Esophagus squamous epithelium (tissue), 5 donors: ENCODE results near the gene TOR4A. TPM values are rescaled to one million over a fixed set of nuclear protein-coding genes. Genes with fewer than 3 reads are reported as not detected.

Experiments used
- DNase-seq: peaks from one replicate; lab custom pipeline; 2025; lab: John Stamatoyannopoulos, UW
- H3K27ac ChIP-seq, 4 donors: fragments of 200-600 bp; sonication (generic); one replicate each; pipeline ENCODE4 v1.5.1; 2016 to 2019; ENCODE audit warnings: mild to moderate bottlenecking in 1 of 4
- H3K27me3 ChIP-seq, 4 donors: fragments of 200-600 bp; sonication (generic); 1 replicate in 3 of 4; 2 replicates in 1 of 4; pipeline versions ENCODE4 v1.5.1 to v1.6.0; 2017 to 2021; ENCODE audit warnings: antibody characterized with exemption in 1 of 4
- H3K36me3 ChIP-seq, 3 donors: fragments of 200-600 bp; sonication (generic); one replicate each; pipeline ENCODE4 v1.5.1; 2016 to 2019
- H3K4me1 ChIP-seq, 3 donors: fragments of 200-600 bp; sonication (generic); one replicate each; pipeline ENCODE4 v1.5.1; 2017 to 2019
- H3K4me3 ChIP-seq, 4 donors: fragments of 200-600 bp; sonication (generic); 1 replicate in 3 of 4; 2 replicates in 1 of 4; pipeline ENCODE4 v1.5.1; 2016 to 2019; ENCODE audit warnings: mild to moderate bottlenecking in 2 of 4, moderate library complexity in 1 of 4
- H3K9me3 ChIP-seq, 3 donors: fragments of 200-600 bp; sonication (generic); one replicate each; pipeline ENCODE4 v1.5.1; 2016 to 2019
- POLR2A ChIP-seq, 4 donors: fragments of 450-650 bp; IDR thresholded peaks; one replicate each; pipeline ENCODE4 v1.6.1; 2017; ENCODE audit warnings: antibody characterized with exemption in 4 of 4, mild to moderate bottlenecking in 4 of 4, moderate library complexity in 3 of 4
- WGBS, 2 donors: methylation state at CpG; one replicate each; pipeline ENCODE4 v1.1.5; 2018; 5-methylcytosine and 5-hydroxymethylcytosine counted together
- intact Hi-C: fragments of 100-400 bp; cut with DNase I; formaldehyde crosslinking; loops from one replicate; pipeline ENCODE4 v1.15.0; 2022
- total RNA-seq, 4 donors: library from RNA; depleted of rRNA; stranded (reverse); fragments of >200 nt; gene quantifications; one replicate each; pipeline ENCODE4 v1.1.0, GENCODE V29; 2016
- TF ChIP-seq, protein P1 (sequence below), 6 experiments: fragments of 450-650 bp in 4 of 6; fragments of 200-600 bp in 2 of 6; sonication (generic) in 2 of 6; IDR thresholded peaks; one replicate each; pipeline ENCODE4 v1.5.1; 2016 to 2019; ENCODE audit warnings: antibody characterized with exemption in 6 of 6, mild to moderate bottlenecking in 4 of 6, moderate library complexity in 4 of 6
- donor health status: DM: yes; HTN: yes; CAD: no.

TOR4A gene
- total RNA-seq, 4 donors from 2014 or later, result 8.8 to 17.5 (median 13.5) TPM

DNA sequence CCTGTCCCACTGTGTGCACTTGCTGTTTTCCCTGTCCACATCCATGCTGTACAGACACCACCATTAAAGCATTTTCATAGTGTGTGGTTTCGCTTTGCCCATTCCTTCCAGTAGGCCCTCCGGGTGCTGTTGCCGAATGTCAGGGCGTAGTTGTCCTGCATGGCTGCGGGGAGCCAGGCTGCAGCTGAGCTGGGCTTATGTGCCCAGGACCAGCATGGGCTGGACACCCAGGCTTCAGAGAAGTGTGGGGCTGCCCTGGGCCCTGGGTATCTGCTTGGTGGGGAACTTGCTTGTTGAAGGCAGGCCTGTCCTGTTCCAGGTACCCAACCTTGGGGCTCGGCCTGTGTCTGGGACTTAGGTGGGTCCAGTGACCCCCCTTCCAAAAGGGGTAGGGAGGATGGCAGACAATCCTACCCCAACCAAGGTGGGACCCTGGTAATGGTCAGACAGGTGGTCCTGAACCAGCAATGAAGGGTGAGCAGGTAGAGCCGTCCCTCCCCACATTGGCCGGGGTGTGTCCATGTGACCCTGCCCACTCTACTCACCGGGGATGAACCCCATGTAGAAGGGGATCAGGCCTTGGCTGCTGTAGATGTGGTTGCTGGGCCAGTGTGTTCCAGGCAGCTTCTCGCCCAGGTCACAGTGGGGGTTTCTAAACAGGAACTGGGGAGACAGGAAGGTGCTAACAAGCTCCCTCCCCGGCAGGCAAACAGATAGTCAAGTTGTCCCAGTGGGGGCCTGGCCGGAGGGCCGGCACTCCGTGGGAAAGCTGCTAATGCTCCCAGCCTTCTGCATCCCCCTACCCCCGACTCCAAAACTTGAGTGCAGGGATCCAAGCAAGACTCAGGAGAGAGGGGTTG lies 33.7 kb upstream of the TOR4A start:
- WGBS, 2 donors, result 56 to 83% methylated on average over 1 to 7 of the region's 15 CpGs
- peaks cover 6 to 21% (median 21%) of the 10 kb centered on the region in 3 donors for H3K36me3 ChIP-seq
- peaks cover 30 to 64% (median 37%) of the 10 kb centered on the region in 3 donors for H3K4me1 ChIP-seq
- no peak for DNase-seq
- no peak overlapping the region for H3K4me3 ChIP-seq
- peak overlapping the region in 2 of 4 donors; percentile 4 to 12 for H3K27ac ChIP-seq
- intact Hi-C loops, result no loop called here
- no peaks in the 10 kb centered on the region for H3K9me3 ChIP-seq
- no peaks in the 10 kb centered on the region for H3K27me3 ChIP-seq
- TF ChIP-seq, protein P1, sequence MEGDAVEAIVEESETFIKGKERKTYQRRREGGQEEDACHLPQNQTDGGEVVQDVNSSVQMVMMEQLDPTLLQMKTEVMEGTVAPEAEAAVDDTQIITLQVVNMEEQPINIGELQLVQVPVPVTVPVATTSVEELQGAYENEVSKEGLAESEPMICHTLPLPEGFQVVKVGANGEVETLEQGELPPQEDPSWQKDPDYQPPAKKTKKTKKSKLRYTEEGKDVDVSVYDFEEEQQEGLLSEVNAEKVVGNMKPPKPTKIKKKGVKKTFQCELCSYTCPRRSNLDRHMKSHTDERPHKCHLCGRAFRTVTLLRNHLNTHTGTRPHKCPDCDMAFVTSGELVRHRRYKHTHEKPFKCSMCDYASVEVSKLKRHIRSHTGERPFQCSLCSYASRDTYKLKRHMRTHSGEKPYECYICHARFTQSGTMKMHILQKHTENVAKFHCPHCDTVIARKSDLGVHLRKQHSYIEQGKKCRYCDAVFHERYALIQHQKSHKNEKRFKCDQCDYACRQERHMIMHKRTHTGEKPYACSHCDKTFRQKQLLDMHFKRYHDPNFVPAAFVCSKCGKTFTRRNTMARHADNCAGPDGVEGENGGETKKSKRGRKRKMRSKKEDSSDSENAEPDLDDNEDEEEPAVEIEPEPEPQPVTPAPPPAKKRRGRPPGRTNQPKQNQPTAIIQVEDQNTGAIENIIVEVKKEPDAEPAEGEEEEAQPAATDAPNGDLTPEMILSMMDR (IDR thresholded peaks at IDR 0.05), result no peak
- no peak for TF ChIP-seq POLR2A (IDR thresholded peaks at IDR 0.05)

DNA sequence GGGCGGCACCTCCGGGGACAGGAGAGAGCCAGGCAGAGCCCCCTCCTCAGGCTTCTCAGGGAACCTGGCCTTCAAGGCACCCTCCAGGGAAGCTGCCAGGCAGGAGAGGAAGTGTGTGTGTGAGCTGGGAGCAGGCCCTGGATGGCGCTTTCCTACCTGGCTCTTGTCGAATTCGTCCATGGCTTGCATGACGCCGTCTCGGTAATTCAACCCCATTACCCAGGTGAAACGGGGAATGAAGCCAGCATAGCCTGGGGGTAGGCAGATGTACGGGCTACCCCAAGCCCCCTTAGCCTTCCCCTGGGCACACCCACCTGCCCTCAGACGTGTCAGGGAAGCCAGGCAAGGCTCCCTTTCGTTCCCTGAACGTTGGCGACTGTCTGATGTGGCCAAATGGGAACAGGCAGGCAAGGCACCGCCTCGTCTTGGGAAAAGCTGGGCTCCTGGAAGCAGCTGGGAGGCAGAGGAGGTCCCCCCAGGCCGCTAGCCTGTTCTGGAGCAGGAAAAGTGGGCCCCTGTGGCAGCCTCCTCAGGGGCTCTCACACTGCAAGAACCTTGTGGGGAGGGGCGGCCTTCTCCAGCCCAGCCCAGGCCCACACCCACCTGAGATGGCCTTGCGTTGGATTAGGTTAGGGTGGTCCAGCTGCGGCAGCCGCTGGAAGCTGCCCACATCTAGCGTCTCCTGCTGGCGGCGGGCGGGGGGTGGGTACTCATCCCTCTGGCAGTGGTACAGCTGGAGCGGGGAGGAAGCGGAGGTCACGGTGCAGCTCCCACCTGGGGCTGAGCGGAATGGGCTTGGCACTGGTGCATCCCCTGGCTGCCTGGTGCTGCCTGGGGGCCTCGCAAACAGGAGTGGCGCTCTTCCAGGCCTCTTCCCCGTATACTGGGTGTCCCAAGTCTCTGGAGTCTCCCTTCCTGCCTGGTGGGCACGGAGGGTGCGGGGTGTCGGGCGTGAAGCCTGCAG lies 32.8 kb upstream of the TOR4A start:
- intact Hi-C loops, result no loop called here
- peak overlapping the region in 1 of 4 donors; percentile 4 for H3K27ac ChIP-seq
- peaks cover 28 to 55% (median 30%) of the 10 kb centered on the region in 3 donors for H3K4me1 ChIP-seq
- H3K9me3 ChIP-seq, result no peaks in the 10 kb centered on the region
- TF ChIP-seq POLR2A (IDR thresholded peaks at IDR 0.05), result no peak
- TF ChIP-seq, protein P1 (IDR thresholded peaks at IDR 0.05), result no peak
- peaks cover 6 to 21% (median 21%) of the 10 kb centered on the region in 3 donors for H3K36me3 ChIP-seq
- no peaks in the 10 kb centered on the region for H3K27me3 ChIP-seq
- WGBS, 2 donors, result 51% methylated on average over 7 of the region's 36 CpGs; no CpG with 5 or more reads in 1 of the 2 donors
- H3K4me3 ChIP-seq, result no peak overlapping the region
- DNase-seq, result no peak

DNA sequence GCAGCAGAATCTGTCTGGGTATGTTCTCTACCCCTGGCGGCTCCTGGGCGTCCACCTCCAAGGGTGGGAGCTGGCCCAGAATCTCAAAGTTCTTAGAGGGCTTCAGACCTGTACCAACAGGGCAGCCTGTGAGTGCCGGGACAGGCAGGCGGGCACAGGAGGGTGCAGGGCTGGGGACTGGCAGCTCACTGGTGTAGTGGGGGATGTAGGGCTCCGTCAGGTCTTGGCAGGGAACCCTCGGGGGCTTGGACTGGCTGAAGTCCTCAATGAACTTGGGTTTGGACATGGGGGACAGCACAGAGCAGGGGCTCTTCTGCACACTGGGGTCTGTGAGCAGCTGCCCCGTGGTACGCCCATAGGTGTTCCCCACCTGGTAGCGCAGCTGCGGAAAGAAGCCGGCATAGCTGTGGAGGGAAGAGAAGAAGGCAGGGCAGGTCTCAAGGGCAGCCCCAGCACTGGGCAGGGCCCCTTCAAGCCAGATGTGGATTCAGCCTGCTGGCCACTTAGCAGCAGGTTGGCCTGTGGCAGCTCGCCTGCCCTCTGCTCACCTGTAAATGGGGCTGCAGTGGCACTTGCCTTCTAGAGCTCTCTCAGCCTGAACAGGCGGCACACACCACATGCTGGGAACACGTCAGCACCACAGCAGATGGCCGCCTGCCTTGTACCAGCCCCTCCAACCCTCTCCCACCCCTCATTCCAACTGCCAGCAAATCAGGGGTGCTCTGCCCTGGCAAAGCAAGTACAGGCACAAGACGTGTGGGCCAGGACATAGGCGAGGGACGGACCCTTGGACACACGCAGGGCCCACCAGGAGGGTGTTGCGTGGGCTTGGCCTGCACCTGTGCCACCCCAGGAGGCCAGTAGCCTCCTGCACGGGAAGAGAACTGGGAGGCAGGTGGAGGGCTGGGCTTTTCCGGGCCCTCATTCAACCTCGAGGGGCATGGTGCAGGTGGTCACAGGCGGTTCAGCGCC lies 31.8 kb upstream of the TOR4A start:
- Histone ChIP-seq H3K27ac (no peak overlapping the region), H3K4me1 (peaks cover 26 to 46% (median 30%) of the 10 kb centered on the region in 3 donors), H3K4me3 (no peak overlapping the region), H3K36me3 (peaks cover 6 to 21% (median 21%) of the 10 kb centered on the region in 3 donors), H3K27me3 (peaks cover 0 to 2% (median 0%) of the 10 kb centered on the region in 4 donors), H3K9me3 (no peaks in the 10 kb centered on the region)
- intact Hi-C loops, result no loop called here
- TF ChIP-seq POLR2A (IDR thresholded peaks at IDR 0.05), result no peak
- TF ChIP-seq, protein P1 (IDR thresholded peaks at IDR 0.05), result no peak
- no peak for DNase-seq
- 87 to 88% methylated on average over 8 to 10 of the region's 25 CpGs for WGBS, 2 donors

DNA sequence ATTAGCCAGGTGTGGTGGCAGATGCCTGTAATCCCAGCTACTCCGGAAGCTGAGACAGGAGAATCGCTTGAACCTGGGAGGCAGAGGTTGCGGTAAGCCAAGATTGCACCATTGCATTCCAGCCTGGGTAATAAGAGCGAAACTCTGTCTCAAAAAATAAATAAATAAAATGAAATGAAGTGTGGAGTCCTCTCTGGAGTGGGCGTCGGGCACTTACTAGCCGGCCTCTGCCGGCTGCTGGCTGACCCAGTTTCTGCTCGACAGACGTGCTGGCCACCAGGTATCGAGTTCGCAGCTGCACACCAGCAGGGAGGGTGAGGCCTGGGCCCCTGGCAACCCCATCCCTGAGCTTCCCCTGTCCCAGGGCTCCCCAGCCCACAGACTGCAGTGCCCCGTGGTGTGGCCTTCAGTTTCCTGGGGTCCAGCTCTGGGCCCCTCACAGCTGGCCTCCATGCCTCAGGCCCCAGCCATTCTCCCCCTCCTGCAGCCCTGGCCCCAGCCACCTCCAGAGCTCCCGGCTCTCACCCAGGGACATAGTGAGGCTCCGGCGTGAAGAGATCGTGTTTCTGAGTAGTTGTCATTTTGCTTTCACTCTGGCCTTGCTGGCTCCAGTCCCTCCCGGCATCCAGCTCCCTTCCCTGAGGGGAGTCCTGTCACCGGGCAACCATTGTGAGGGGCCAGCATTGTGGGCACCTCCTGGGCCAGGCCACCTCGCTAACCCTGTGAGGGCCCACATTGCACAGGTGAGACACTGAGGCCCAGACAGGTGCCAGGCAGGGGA lies 30.2 kb upstream of the TOR4A start:
- H3K4me1 ChIP-seq, result peaks cover 23 to 39% (median 23%) of the 10 kb centered on the region in 3 donors
- intact Hi-C loops, result no loop called here
- no peak overlapping the region for H3K4me3 ChIP-seq
- H3K27ac ChIP-seq, result no peak overlapping the region
- peaks cover 0 to 6% (median 0%) of the 10 kb centered on the region in 4 donors for H3K27me3 ChIP-seq
- H3K9me3 ChIP-seq, result no peaks in the 10 kb centered on the region
- H3K36me3 ChIP-seq, result peaks cover 6 to 15% (median 13%) of the 10 kb centered on the region in 3 donors
- no peak for DNase-seq
- TF ChIP-seq POLR2A (IDR thresholded peaks at IDR 0.05), result no peak
- TF ChIP-seq, protein P1 (IDR thresholded peaks at IDR 0.05), result no peak
- 84% methylated on average over 12 of the region's 20 CpGs for WGBS, 2 donors
